Loucy (cell line): ENCODE data around the gene HMGN4.

Source experiments
- H2AFZ ChIP-seq: fragments of 200-600 bp; sonication (generic); 2 replicates; pipeline ENCODE4 v1.6.0; 2016; ENCODE audit warnings: antibody characterized with exemption, mild to moderate bottlenecking, low read length, moderate library complexity
- H3F3A ChIP-seq: fragments of 200-600 bp; 2 replicates; pipeline ENCODE4 v1.6.0; 2016; ENCODE audit warnings: antibody characterized with exemption, low read depth, mild to moderate bottlenecking
- H3K27me3 ChIP-seq: fragments of 200-600 bp; sonication (generic); 2 replicates; pipeline ENCODE4 v1.6.1; 2014; ENCODE audit warnings: low read length, mild to moderate bottlenecking; ENCODE audit not compliant: insufficient read depth, poor library complexity, severe bottlenecking
- H3K36me3 ChIP-seq: fragments of 200-600 bp; sonication (generic); 2 replicates; pipeline ENCODE4 v1.6.1; 2016; ENCODE audit warnings: low read length; ENCODE audit not compliant: insufficient read depth
- H3K4me1 ChIP-seq: fragments of 200-600 bp; sonication (generic); 2 replicates; pipeline ENCODE4 v1.5.1; 2014; ENCODE audit warnings: low read length, mild to moderate bottlenecking; ENCODE audit not compliant: insufficient read depth, poor library complexity, severe bottlenecking
- H3K4me2 ChIP-seq: fragments of 200-600 bp; sonication (generic); 2 replicates; pipeline ENCODE4 v1.6.0; 2014; ENCODE audit warnings: antibody characterized with exemption, low read length, low read depth, mild to moderate bottlenecking; ENCODE audit not compliant: poor library complexity, severe bottlenecking
- H3K4me3 ChIP-seq: fragments of 200-600 bp; sonication (generic); 2 replicates; pipeline ENCODE4 v1.5.1; 2014; ENCODE audit warnings: low read length, mild to moderate bottlenecking, mixed read lengths; ENCODE audit not compliant: poor library complexity, severe bottlenecking
- H3K79me2 ChIP-seq: fragments of 200-600 bp; sonication (generic); 2 replicates; pipeline ENCODE4 v1.6.1; 2014; ENCODE audit warnings: low read length; ENCODE audit not compliant: insufficient read depth
- H3K9ac ChIP-seq: fragments of 200-600 bp; sonication (generic); 2 replicates; pipeline ENCODE4 v1.6.0; 2014; ENCODE audit warnings: mild to moderate bottlenecking, low read depth, low read length, moderate library complexity; ENCODE audit not compliant: poor library complexity, severe bottlenecking
- H3K9me2 ChIP-seq: fragments of 200-600 bp; sonication (generic); replicated peaks from 2 replicates; pipeline ENCODE4 v1.6.1; 2016; ENCODE audit warnings: low read depth, low read length, mixed read lengths
- H3K9me3 ChIP-seq: fragments of 200-600 bp; sonication (generic); 2 replicates; pipeline ENCODE4 v1.6.1; 2014; ENCODE audit warnings: mild to moderate bottlenecking, antibody characterized with exemption, low read length, low read depth; ENCODE audit not compliant: insufficient read depth
- H4K20me1 ChIP-seq: fragments of 200-600 bp; sonication (generic); 2 replicates; pipeline ENCODE4 v1.6.0; 2014; ENCODE audit warnings: antibody characterized with exemption, low read length, mild to moderate bottlenecking; ENCODE audit not compliant: insufficient read depth, poor library complexity, severe bottlenecking
- EZH2phosphoT487 ChIP-seq: fragments of 200-600 bp; IDR thresholded peaks from 2 replicates; pipeline ENCODE4 v1.6.1; 2018; ENCODE audit warnings: antibody characterized with exemption, mild to moderate bottlenecking, moderate library complexity, borderline replicate concordance
- TF ChIP-seq, protein P1 (sequence below): fragments of 200-600 bp; sonication (generic); conservative IDR thresholded peaks from 2 replicates; pipeline ENCODE4 v1.5.1; 2014; ENCODE audit warnings: mild to moderate bottlenecking, antibody characterized with exemption, low read length

Gene HMGN4

DNA sequence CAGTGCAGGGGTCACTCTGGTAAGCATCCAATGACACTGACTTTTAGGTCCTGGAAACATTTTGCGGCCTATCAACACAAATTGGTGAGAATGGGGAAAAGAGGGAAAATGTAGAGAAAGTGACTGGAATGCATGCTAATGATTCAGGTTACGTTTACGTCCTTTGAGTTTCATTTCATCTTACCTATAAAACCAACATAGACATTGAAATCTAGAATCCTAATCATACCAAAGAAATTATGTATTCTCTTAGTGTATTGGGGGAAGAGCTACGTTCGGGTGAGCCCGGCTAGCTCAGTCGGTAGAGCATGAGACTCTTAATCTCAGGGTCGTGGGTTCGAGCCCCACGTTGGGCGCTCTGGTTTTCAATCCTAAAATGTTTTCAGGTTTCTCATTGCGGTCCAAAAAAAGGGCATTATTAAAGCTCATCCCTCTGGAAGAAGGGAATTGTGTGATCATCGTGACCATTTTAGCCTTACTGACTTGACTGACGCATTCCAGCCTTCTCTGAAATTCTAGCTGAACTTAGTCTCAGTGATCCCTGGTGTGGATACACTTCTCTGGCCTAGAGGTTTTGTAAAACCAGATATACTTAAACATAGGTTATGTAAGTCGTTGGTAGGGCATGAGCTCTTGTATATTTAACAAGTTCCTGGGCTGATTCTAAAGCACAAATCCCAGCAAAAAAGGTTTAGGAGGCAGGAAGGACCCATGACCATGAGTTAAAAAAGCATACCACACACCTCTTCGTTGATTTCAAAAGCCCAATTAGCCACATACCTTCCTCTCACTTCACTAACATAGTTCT lies 18.3 kb downstream of the HMGN4 start:
- Histone ChIP-seq H3K79me2 (no peaks in the 10 kb centered on the region), H3K4me3 (no peak overlapping the region), H3K27me3 (no peaks in the 10 kb centered on the region), H3K4me1 (peaks cover 12% of the 10 kb centered on the region), H4K20me1 (no peaks in the 10 kb centered on the region), H3K9ac (no peak overlapping the region), H3K4me2 (no peak overlapping the region), H2AFZ (no peak overlapping the region), H3K9me3 (no peaks in the 10 kb centered on the region), H3K36me3 (no peaks in the 10 kb centered on the region), H3K9me2 (no peaks in the 10 kb centered on the region), H3F3A (peaks cover 7% of the 10 kb centered on the region)
- TF ChIP-seq EZH2phosphoT487: no peak
- TF ChIP-seq, protein P1, sequence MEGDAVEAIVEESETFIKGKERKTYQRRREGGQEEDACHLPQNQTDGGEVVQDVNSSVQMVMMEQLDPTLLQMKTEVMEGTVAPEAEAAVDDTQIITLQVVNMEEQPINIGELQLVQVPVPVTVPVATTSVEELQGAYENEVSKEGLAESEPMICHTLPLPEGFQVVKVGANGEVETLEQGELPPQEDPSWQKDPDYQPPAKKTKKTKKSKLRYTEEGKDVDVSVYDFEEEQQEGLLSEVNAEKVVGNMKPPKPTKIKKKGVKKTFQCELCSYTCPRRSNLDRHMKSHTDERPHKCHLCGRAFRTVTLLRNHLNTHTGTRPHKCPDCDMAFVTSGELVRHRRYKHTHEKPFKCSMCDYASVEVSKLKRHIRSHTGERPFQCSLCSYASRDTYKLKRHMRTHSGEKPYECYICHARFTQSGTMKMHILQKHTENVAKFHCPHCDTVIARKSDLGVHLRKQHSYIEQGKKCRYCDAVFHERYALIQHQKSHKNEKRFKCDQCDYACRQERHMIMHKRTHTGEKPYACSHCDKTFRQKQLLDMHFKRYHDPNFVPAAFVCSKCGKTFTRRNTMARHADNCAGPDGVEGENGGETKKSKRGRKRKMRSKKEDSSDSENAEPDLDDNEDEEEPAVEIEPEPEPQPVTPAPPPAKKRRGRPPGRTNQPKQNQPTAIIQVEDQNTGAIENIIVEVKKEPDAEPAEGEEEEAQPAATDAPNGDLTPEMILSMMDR: no peak

DNA sequence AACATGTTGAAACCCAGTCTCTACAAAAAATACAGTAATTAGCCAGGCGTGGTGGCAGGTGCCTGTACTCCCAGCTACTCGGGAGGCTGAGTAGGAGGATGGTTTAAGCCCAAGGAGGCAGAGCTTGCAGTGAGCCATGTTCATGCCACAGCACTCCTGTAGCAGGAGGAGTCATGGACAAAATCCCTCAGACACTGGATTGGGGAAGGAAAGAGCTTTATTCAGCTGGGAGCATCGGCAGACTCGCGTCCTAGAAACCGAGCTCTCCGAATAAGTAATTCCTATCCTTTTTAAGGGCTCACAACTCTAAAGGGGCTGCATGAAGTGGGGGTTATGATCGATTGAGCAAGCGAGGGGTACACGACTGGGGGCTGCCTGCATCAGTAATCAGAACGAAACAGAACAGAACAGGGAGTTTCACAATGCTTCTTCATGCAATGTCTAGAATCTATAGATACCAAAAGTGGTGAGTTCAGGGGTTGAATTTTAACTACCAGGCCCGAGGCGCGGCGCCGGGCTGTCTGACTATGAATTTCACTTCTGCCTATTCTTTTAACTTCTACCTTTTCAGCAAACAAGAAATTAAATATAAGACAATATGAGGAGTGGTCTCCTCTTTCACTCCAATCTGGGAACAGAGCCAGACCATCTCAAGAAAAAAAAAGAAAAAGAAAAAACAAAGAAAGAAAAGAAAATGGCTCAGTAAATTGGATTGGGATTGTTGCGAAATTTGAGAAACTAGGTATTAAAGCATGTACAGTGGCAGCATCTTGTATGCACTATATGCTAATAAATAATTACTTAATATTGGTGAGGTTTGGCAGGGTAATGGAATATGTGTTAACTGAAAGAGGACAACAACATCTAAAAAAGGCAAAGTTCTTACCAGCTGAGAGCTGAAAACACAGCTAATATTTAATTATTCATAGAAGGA lies 23.6 kb downstream of the HMGN4 start:
- Histone ChIP-seq H3K27me3 (no peaks in the 10 kb centered on the region), H3K4me1 (no peaks in the 10 kb centered on the region), H3K4me3 (no peak overlapping the region), H4K20me1 (no peaks in the 10 kb centered on the region), H3K9me3 (no peaks in the 10 kb centered on the region), H3K4me2 (no peak overlapping the region), H3K9me2 (no peaks in the 10 kb centered on the region), H3K9ac (no peak overlapping the region), H3K79me2 (no peaks in the 10 kb centered on the region), H3F3A (no peaks in the 10 kb centered on the region; the same call in 1 of the 2 replicates), H3K36me3 (no peaks in the 10 kb centered on the region), H2AFZ (no peak overlapping the region)
- TF ChIP-seq, protein P1: no peak
- no peak for TF ChIP-seq EZH2phosphoT487

DNA sequence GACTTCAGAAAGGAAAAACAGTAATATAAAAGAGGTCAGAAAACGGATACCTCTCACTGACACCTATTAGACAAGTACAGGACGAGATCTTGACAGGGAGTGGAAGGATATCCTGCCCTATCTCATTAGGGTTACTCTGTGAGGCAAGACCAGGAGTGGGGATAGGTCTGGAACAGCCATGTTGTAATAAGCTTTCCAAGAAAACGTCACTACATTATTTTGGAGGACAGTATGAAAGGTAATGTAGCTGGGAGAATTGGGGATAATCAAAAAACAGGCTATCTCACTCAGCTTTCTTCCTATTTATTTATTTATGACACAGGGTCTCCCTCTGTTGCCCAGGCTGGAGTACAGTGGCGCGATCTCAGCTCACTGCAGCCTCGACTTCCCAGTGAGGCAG lies 25.3 kb downstream of the HMGN4 start:
- no peak overlapping the region for H3K9ac ChIP-seq
- no peaks in the 10 kb centered on the region for H3K9me2 ChIP-seq
- H3K4me3 ChIP-seq: no peak overlapping the region
- no peaks in the 10 kb centered on the region for H3K36me3 ChIP-seq
- no peaks in the 10 kb centered on the region for H3K9me3 ChIP-seq
- no peaks in the 10 kb centered on the region for H4K20me1 ChIP-seq
- H3K27me3 ChIP-seq: no peaks in the 10 kb centered on the region
- H2AFZ ChIP-seq: no peak overlapping the region
- H3F3A ChIP-seq: no peaks in the 10 kb centered on the region; the same call in 1 of the 2 replicates
- no peak for TF ChIP-seq EZH2phosphoT487
- TF ChIP-seq, protein P1: no peak
- H3K79me2 ChIP-seq: no peaks in the 10 kb centered on the region
- H3K4me1 ChIP-seq: no peaks in the 10 kb centered on the region
- no peak overlapping the region for H3K4me2 ChIP-seq
